ENCODE data around the gene NEGR1.
"Not testable (repeated sequence)": the region's sequence is repeated elsewhere in the genome, so short reads cannot be mapped to it uniquely, and the experiment has no call there.

NEGR1 gene

GRCh38 chr1:71948561-71948960 lies 333.8 kb downstream of the NEGR1 start:
- DNase-seq (ENCODE audit: low read depth in 2 of 2), result no peak

- no peak for DNase-seq (ENCODE audit: low read depth in 2 of 2)
These were observed 338.3 kb downstream of the NEGR1 start for GRCh38 chr1:71944006-71944405.

GRCh38 chr1:71940261-71940660 lies 342.1 kb downstream of the NEGR1 start:
- no peak for DNase-seq (ENCODE audit: low read depth in 2 of 2)

GRCh38 chr1:71930511-71930910 lies 351.8 kb downstream of the NEGR1 start:
- DNase-seq (ENCODE audit: low read depth in 2 of 2), result no peak

GRCh38 chr1:71921935-71922559 lies 360.3 kb downstream of the NEGR1 start:
- DNase-seq (ENCODE audit: low read depth in 2 of 2), result no peak

- no peak for DNase-seq (ENCODE audit: low read depth in 2 of 2)
These were observed 361.1 kb downstream of the NEGR1 start for GRCh38 chr1:71921204-71921603.

GRCh38 chr1:71920556-71920955 lies 361.8 kb downstream of the NEGR1 start:
- DNase-seq (ENCODE audit: low read depth in 2 of 2), result no peak

GRCh38 chr1:71919811-71920509 lies 362.4 kb downstream of the NEGR1 start:
- DNase-seq (ENCODE audit: low read depth in 2 of 2), result no peak

- DNase-seq (ENCODE audit: low read depth in 2 of 2), result no peak
These were observed 363.7 kb downstream of the NEGR1 start for GRCh38 chr1:71918630-71919029.

GRCh38 chr1:71916894-71917293 lies 365.4 kb downstream of the NEGR1 start:
- DNase-seq (ENCODE audit: low read depth in 2 of 2), result no peak

- DNase-seq (ENCODE audit: low read depth in 2 of 2), result no peak
These were observed 367.7 kb downstream of the NEGR1 start for GRCh38 chr1:71914626-71915025.

- DNase-seq (ENCODE audit: low read depth in 2 of 2), result no peak
These were observed 373.4 kb downstream of the NEGR1 start for GRCh38 chr1:71908871-71909390.

GRCh38 chr1:71908303-71908702 lies 374.0 kb downstream of the NEGR1 start:
- no peak for DNase-seq (ENCODE audit: low read depth in 2 of 2)

- no peak for DNase-seq (ENCODE audit: low read depth in 2 of 2)
These were observed 382.5 kb downstream of the NEGR1 start for GRCh38 chr1:71899881-71900280.

- DNase-seq (ENCODE audit: low read depth in 2 of 2), result not testable (repeated sequence)
These were observed 394.2 kb downstream of the NEGR1 start for GRCh38 chr1:71888166-71888565.

- no peak for DNase-seq (ENCODE audit: low read depth in 2 of 2)
These were observed 397.2 kb downstream of the NEGR1 start for GRCh38 chr1:71885171-71885570.

- DNase-seq (ENCODE audit: low read depth in 2 of 2), result no peak
These were observed 399.7 kb downstream of the NEGR1 start for GRCh38 chr1:71882637-71883036.

GRCh38 chr1:71882226-71882625 lies 400.1 kb downstream of the NEGR1 start:
- DNase-seq (ENCODE audit: low read depth in 2 of 2), result no peak

- DNase-seq (ENCODE audit: low read depth in 2 of 2), result no peak
These were observed 400.7 kb downstream of the NEGR1 start for GRCh38 chr1:71881611-71882010.

GRCh38 chr1:71869326-71869725 lies 413.0 kb downstream of the NEGR1 start:
- no peak for DNase-seq (ENCODE audit: low read depth in 2 of 2)

GRCh38 chr1:71862756-71863155 lies 419.6 kb downstream of the NEGR1 start:
- no peak for DNase-seq (ENCODE audit: low read depth in 2 of 2)

GRCh38 chr1:71861022-71861421 lies 421.3 kb downstream of the NEGR1 start:
- no peak for DNase-seq (ENCODE audit: low read depth in 2 of 2)

GRCh38 chr1:71859806-71860205 lies 422.5 kb downstream of the NEGR1 start:
- DNase-seq (ENCODE audit: low read depth in 2 of 2), result no peak
